Endothelial cell of umbilical vein (primary cell): ENCODE measurements around the gene ATXN10. TPM values are rescaled to one million over a fixed set of nuclear protein-coding genes. Genes with fewer than 3 reads are reported as not detected.

ENCODE experiments used
- BruUV-seq: library from RNA; stranded (reverse); fragments of 400-500 nt; replicated peaks from 2 replicates; lab custom pipeline; 2021; lab: Mats Ljungman, UMichigan
- CTCF ChIA-PET: fragments of 300-600, 350-600 bp; sonication (Branson Sonifier 250); formaldehyde crosslinking; loops from one replicate; lab custom pipeline; 2021; ENCODE audit warnings: antibody characterized with exemption, inconsistent platforms; lab: Charles Lee
- POLR2A ChIA-PET: fragments of 300-600, 350-600 bp; sonication (Branson Sonifier 250); formaldehyde crosslinking; loops from one replicate; lab custom pipeline; 2021; ENCODE audit warnings: antibody characterized with exemption, inconsistent platforms; lab: Charles Lee
- DNase-seq: peaks from one replicate; pipeline ENCODE4 v3.0.0-alpha.2; 2011; ENCODE audit warnings: low read depth, low spot score
- FAIRE-seq: peaks from 2 replicates; lab custom pipeline; 2011; peaks lifted over from hg19 to GRCh38; lab: Jason Lieb, UNC
- H2AFZ ChIP-seq: 2 replicates; pipeline ENCODE4 v1.6.0; 2012; ENCODE audit warnings: low read depth, low read length, control low read depth, inconsistent platforms
- H3K27ac ChIP-seq: 2 replicates; pipeline ENCODE4 v1.5.1; 2011; ENCODE audit warnings: low read depth, mild to moderate bottlenecking, control low read depth, low read length, moderate library complexity; ENCODE audit not compliant: insufficient read depth
- H3K27me3 ChIP-seq, 2 experiments: 2 replicates each; pipeline versions ENCODE4 v1.6.0 to v1.6.1; 2011; ENCODE audit warnings: low read length in 2 of 2, mixed read lengths in 1 of 2; ENCODE audit not compliant: control insufficient read depth in 2 of 2, insufficient read depth in 2 of 2
- H3K36me3 ChIP-seq, 2 experiments: 2 replicates in 1 of 2; 3 replicates in 1 of 2; pipeline ENCODE4 v1.5.1; 2011; ENCODE audit warnings: low read length in 2 of 2, mild to moderate bottlenecking in 1 of 2, moderate library complexity in 1 of 2; ENCODE audit not compliant: control insufficient read depth in 2 of 2, insufficient read depth in 2 of 2; ENCODE audit errors: extremely low read depth in 1 of 2
- H3K4me1 ChIP-seq: 3 replicates; pipeline ENCODE4 v1.5.1; 2011; ENCODE audit warnings: mild to moderate bottlenecking, low read length; ENCODE audit not compliant: control insufficient read depth, insufficient read depth; ENCODE audit errors: extremely low read depth
- H3K4me2 ChIP-seq: 2 replicates; pipeline ENCODE4 v1.6.1; 2011; ENCODE audit warnings: low read length, control low read depth, mixed read lengths; ENCODE audit not compliant: insufficient read depth
- H3K4me3 ChIP-seq, 3 experiments: fragments of 200-600 bp in 1 of 3; sonication (generic), shearing (Covaris generic) in 1 of 3; replicated peaks in 1 of 3; 2 replicates each; pipeline ENCODE4 v1.5.1; 2011 to 2016; ENCODE audit warnings: control low read depth in 3 of 3, low read length in 3 of 3, mild to moderate bottlenecking in 2 of 3, inconsistent platforms in 1 of 3, low read depth in 1 of 3, moderate library complexity in 1 of 3; ENCODE audit not compliant: insufficient read depth in 1 of 3
- H3K79me2 ChIP-seq: 2 replicates; pipeline ENCODE4 v1.6.0; 2012; ENCODE audit warnings: low read length, inconsistent platforms; ENCODE audit not compliant: control insufficient read depth, insufficient read depth
- H3K9ac ChIP-seq: replicated peaks from 2 replicates; pipeline ENCODE3; 2011; ENCODE audit warnings: low read length, control low read depth; ENCODE audit not compliant: insufficient read depth; ENCODE audit errors: extremely low read depth
- H3K9me1 ChIP-seq: replicated peaks from 3 replicates; pipeline ENCODE4 v1.6.0; 2011; ENCODE audit warnings: mild to moderate bottlenecking, low read length; ENCODE audit not compliant: control insufficient read depth, insufficient read depth; ENCODE audit errors: extremely low read depth
- H3K9me3 ChIP-seq: replicated peaks from 2 replicates; pipeline ENCODE4 v1.5.1; 2012; ENCODE audit warnings: low read length, inconsistent platforms; ENCODE audit not compliant: control insufficient read depth, insufficient read depth
- H4K20me1 ChIP-seq: replicated peaks from 2 replicates; pipeline ENCODE3; 2011; ENCODE audit warnings: mild to moderate bottlenecking, low read length; ENCODE audit not compliant: control insufficient read depth, insufficient read depth; ENCODE audit errors: extremely low read depth
- EZH2 ChIP-seq: IDR thresholded peaks from 2 replicates; pipeline ENCODE4 v1.6.1; 2012; ENCODE audit warnings: borderline replicate concordance, low read depth, mild to moderate bottlenecking, moderate library complexity, low read length, inconsistent platforms; ENCODE audit not compliant: severe bottlenecking
- FOS ChIP-seq: IDR thresholded peaks from 2 replicates; pipeline ENCODE4 v1.6.1; 2011; ENCODE audit warnings: mild to moderate bottlenecking, low read length, moderate library complexity, borderline replicate concordance; ENCODE audit not compliant: insufficient read depth
- GATA2 ChIP-seq: IDR thresholded peaks from 2 replicates; pipeline ENCODE4 v1.7.0; 2011; ENCODE audit warnings: low read depth, mild to moderate bottlenecking, moderate library complexity, mixed read lengths, low read length; ENCODE audit not compliant: insufficient read length, insufficient read depth
- JUN ChIP-seq: IDR thresholded peaks from 2 replicates; pipeline ENCODE4 v1.6.1; 2011; ENCODE audit warnings: borderline replicate concordance, low read depth; ENCODE audit not compliant: insufficient read length, insufficient read depth
- MYC ChIP-seq: IDR thresholded peaks from one replicate; pipeline ENCODE4 v1.6.1; 2011; ENCODE audit warnings: mild to moderate bottlenecking, low read depth, low read length
- POLR2A ChIP-seq: IDR thresholded peaks from 2 replicates; pipeline ENCODE4 v1.6.1; 2012; ENCODE audit warnings: low read depth, mild to moderate bottlenecking, control low read depth, low read length
- POLR2AphosphoS5 ChIP-seq: IDR thresholded peaks from 2 replicates; pipeline ENCODE4 v1.6.1; 2012; ENCODE audit warnings: low read depth, mild to moderate bottlenecking, control low read depth, low read length, moderate library complexity; ENCODE audit not compliant: insufficient read depth
- dilution Hi-C: fragments of 300-500 bp; cut with MboI; formaldehyde crosslinking; loops from one replicate; pipeline ENCODE4 v1.15.0; 2019; ENCODE audit warnings: low sequenced_read_pairs; ENCODE audit not compliant: extremely low pct_ligation_motif_present
- intact Hi-C: fragments of 100-400 bp; cut with micrococcal nuclease; formaldehyde crosslinking; loops from one replicate; pipeline ENCODE4 v1.10.0; 2022
- polyA plus RNA-seq, 4 experiments: library from polyadenylated mRNA; depleted of rRNA in 3 of 4; stranded (reverse) in 3 of 4; unstranded in 1 of 4; fragments of >200 nt; gene quantifications; 2 replicates each; pipeline versions ENCODE4 v1.2.1 to v1.2.3, GENCODE V29; 2011 to 2012; ENCODE audit warnings: missing spikeins in 1 of 4
- total RNA-seq: library from RNA; stranded (reverse); gene quantifications from 2 replicates; pipeline ENCODE4 v1.2.3, GENCODE V29; 2021
- TF ChIP-seq, protein P1 (sequence below): IDR thresholded peaks from 2 replicates; pipeline ENCODE4 v1.6.1; 2011; ENCODE audit not compliant: insufficient read depth, insufficient read length
- TF ChIP-seq, protein P2 (sequence below), 2 donors: IDR thresholded peaks; 1 replicate in 1 of 2; 2 replicates in 1 of 2; pipeline ENCODE4 v1.5.1; 2011; ENCODE audit warnings: low read length in 2 of 2, mild to moderate bottlenecking in 2 of 2, moderate library complexity in 2 of 2, control low read depth in 1 of 2, inconsistent platforms in 1 of 2, low read depth in 1 of 2; ENCODE audit not compliant: insufficient read depth in 1 of 2; ENCODE audit errors: extremely low read depth in 1 of 2

Gene ATXN10
- total and polyA plus RNA-seq, 2 donors (not counting 3 experiments of a cell fraction or from before 2014, with no cell fraction given), result 73.2 to 91.9 TPM

DNA sequence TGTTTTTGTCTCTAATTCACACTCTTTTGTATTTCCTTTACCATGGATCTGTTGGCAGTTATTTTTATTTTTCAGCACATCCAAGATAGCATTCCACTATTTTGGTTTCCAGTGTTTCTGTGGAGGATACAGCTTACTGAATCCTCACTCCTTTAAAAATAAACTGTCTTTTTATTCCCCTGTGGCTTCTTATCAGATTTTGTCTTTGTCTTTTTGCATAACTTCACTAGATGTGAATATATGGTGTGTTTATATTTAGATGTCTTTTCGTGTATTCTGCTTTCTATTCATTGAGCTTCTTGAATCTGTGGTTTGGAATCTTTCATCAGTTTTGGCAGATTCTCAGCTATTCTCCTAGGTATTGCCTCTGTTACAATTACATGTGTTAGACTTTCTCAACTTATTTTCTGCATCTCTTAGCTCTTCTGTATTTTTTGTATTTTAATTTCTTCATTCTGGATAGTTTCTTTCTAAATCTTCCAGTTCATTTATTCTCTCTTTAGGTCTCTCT lies 7.4 kb upstream of the ATXN10 start:
- Histone ChIP-seq H3K27ac (no peak overlapping the region), H2AFZ (no peak overlapping the region), H4K20me1 (no peaks in the 10 kb centered on the region), H3K4me2 (no peak overlapping the region), H3K4me1 (no peaks in the 10 kb centered on the region), H3K79me2 (no peaks in the 10 kb centered on the region), H3K9ac (no peak overlapping the region), H3K9me1 (no peaks in the 10 kb centered on the region), H3K36me3 (no peaks in the 10 kb centered on the region), H3K9me3 (no peaks in the 10 kb centered on the region), H3K4me3 (no peak overlapping the region), H3K27me3 (peaks cover 30 to 43% of the 10 kb centered on the region in 2 experiments)
- no peak for TF ChIP-seq JUN
- no peak for TF ChIP-seq MYC
- no peak for TF ChIP-seq GATA2
- TF ChIP-seq, protein P1, sequence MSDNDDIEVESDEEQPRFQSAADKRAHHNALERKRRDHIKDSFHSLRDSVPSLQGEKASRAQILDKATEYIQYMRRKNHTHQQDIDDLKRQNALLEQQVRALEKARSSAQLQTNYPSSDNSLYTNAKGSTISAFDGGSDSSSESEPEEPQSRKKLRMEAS, result no peak
- no peak for TF ChIP-seq EZH2
- TF ChIP-seq, protein P2, sequence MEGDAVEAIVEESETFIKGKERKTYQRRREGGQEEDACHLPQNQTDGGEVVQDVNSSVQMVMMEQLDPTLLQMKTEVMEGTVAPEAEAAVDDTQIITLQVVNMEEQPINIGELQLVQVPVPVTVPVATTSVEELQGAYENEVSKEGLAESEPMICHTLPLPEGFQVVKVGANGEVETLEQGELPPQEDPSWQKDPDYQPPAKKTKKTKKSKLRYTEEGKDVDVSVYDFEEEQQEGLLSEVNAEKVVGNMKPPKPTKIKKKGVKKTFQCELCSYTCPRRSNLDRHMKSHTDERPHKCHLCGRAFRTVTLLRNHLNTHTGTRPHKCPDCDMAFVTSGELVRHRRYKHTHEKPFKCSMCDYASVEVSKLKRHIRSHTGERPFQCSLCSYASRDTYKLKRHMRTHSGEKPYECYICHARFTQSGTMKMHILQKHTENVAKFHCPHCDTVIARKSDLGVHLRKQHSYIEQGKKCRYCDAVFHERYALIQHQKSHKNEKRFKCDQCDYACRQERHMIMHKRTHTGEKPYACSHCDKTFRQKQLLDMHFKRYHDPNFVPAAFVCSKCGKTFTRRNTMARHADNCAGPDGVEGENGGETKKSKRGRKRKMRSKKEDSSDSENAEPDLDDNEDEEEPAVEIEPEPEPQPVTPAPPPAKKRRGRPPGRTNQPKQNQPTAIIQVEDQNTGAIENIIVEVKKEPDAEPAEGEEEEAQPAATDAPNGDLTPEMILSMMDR (IDR thresholded peaks at IDR 0.05; ENCODE audit: extremely low read depth in 1 of 2, insufficient read depth in 1 of 2, low read depth in 1 of 2, low read length in 2 of 2), result no peak
- no peak for TF ChIP-seq POLR2A
- no peak for TF ChIP-seq POLR2AphosphoS5
- no peak for TF ChIP-seq FOS
- dilution Hi-C loops, result no loop called here
- DNase-seq, result no peak
- BruUV-seq, result no TSS peak
- CTCF ChIA-PET, result interaction anchor here (2.1 kb wide), 1 partner anchor 199 kb away, joined by 6 read pairs; no protein-coding TSS in a partner anchor
- intact Hi-C loops, result no loop called here
- FAIRE-seq, result no peak
- POLR2A ChIA-PET, result no interaction called here
